PC-9 (cell line): Measurements from ENCODE around the gene ARID5B. TPM values are rescaled to one million over a fixed set of nuclear protein-coding genes. Genes with fewer than 3 reads are reported as not detected.

Source experiments
- BruUV-seq: library from RNA; stranded (reverse); fragments of 400-500 nt; replicated peaks from 2 replicates; lab custom pipeline; 2021; lab: Mats Ljungman, UMichigan
- CTCF ChIA-PET: fragments of 300-600 bp; sonication (Branson Sonifier 250); formaldehyde crosslinking; loops from one replicate; lab custom pipeline; 2022; ENCODE audit warnings: antibody characterized with exemption; lab: Charles Lee
- POLR2A ChIA-PET: fragments of 300-600 bp; sonication (Branson Sonifier 250); formaldehyde crosslinking; loops from one replicate; lab custom pipeline; 2022; ENCODE audit warnings: antibody characterized with exemption; ENCODE audit not compliant: unreplicated experiment; lab: Charles Lee
- DNase-seq, 2 experiments: peaks; one replicate each; pipeline versions ENCODE4 v3.0.0 to v3.0.0-alpha.2; 2015 to 2022; ENCODE audit warnings: mixed read lengths in 1 of 2
- H2AFZ ChIP-seq: fragments of 200-600 bp; sonication (generic); 2 replicates; pipeline ENCODE4 v1.8.1; 2017; ENCODE audit warnings: antibody characterized with exemption
- H3F3A ChIP-seq: fragments of 200-600 bp; sonication (generic); 2 replicates; pipeline ENCODE4 v1.8.1; 2017; ENCODE audit warnings: antibody characterized with exemption, mild to moderate bottlenecking, low read depth; ENCODE audit not compliant: insufficient read depth
- H3K27ac ChIP-seq: fragments of 200-600 bp; sonication (generic); 2 replicates; pipeline ENCODE4 v1.6.1; 2016; ENCODE audit warnings: mixed run types
- H3K27me3 ChIP-seq: fragments of 200-600 bp; sonication (generic); 2 replicates; pipeline ENCODE4 v1.6.1; 2016; ENCODE audit warnings: low read depth, mixed run types; ENCODE audit not compliant: insufficient read depth
- H3K36me3 ChIP-seq: fragments of 200-600 bp; sonication (generic); 2 replicates; pipeline ENCODE4 v1.6.1; 2016; ENCODE audit warnings: low read depth, mixed run types
- H3K4me1 ChIP-seq: fragments of 200-600 bp; sonication (generic); replicated peaks from 2 replicates; pipeline ENCODE4 v1.6.1; 2016; ENCODE audit warnings: mixed run types; ENCODE audit not compliant: insufficient read depth
- H3K4me2 ChIP-seq: fragments of 200-600 bp; sonication (generic); 2 replicates; pipeline ENCODE4 v1.6.1; 2017; ENCODE audit warnings: mixed run types
- H3K4me3 ChIP-seq: fragments of 200-600 bp; sonication (generic); 2 replicates; pipeline ENCODE4 v1.6.1; 2016; ENCODE audit warnings: mixed run types
- H3K79me2 ChIP-seq: fragments of 200-600 bp; sonication (generic); 2 replicates; pipeline ENCODE4 v1.6.1; 2017; ENCODE audit warnings: low read depth, mixed run types
- H3K9me2 ChIP-seq: fragments of 200-600 bp; sonication (generic); 2 replicates; pipeline ENCODE4 v1.8.1; 2017; ENCODE audit warnings: mild to moderate bottlenecking; ENCODE audit not compliant: insufficient read depth
- H3K9me3 ChIP-seq: fragments of 200-600 bp; sonication (generic); 2 replicates; pipeline ENCODE4 v1.8.1; 2016; ENCODE audit warnings: low read depth; ENCODE audit not compliant: insufficient read depth
- H4K20me1 ChIP-seq: fragments of 200-600 bp; sonication (generic); 2 replicates; pipeline ENCODE4 v1.8.1; 2017; ENCODE audit not compliant: insufficient read depth
- EZH2 ChIP-seq: fragments of 200-600 bp; sonication (generic); IDR thresholded peaks from 2 replicates; pipeline ENCODE4 v1.8.0; 2017; ENCODE audit warnings: antibody characterized with exemption, low read depth
- intact Hi-C: fragments of 100-400 bp; cut with micrococcal nuclease; formaldehyde crosslinking; loops from one replicate; pipeline ENCODE4 v1.10.0; 2022; ENCODE audit not compliant: unreplicated experiment
- total RNA-seq: library from RNA; stranded (reverse); gene quantifications from 2 replicates; pipeline ENCODE4 v1.2.3, GENCODE V29; 2021
- TF ChIP-seq, protein P1 (sequence below): fragments of 200-600 bp; sonication (generic); conservative IDR thresholded peaks from 2 replicates; pipeline ENCODE4 v1.6.1; 2017; ENCODE audit warnings: mixed run types, antibody characterized with exemption, mild to moderate bottlenecking, moderate library complexity

ARID5B gene
- total RNA-seq, 1 experiment from 2014 or later, result 7.4 TPM

- H3F3A ChIP-seq, result no peaks in the 10 kb centered on the region
- POLR2A ChIA-PET, result no interaction called here
- no TSS peak for BruUV-seq
- TF ChIP-seq, protein P1, sequence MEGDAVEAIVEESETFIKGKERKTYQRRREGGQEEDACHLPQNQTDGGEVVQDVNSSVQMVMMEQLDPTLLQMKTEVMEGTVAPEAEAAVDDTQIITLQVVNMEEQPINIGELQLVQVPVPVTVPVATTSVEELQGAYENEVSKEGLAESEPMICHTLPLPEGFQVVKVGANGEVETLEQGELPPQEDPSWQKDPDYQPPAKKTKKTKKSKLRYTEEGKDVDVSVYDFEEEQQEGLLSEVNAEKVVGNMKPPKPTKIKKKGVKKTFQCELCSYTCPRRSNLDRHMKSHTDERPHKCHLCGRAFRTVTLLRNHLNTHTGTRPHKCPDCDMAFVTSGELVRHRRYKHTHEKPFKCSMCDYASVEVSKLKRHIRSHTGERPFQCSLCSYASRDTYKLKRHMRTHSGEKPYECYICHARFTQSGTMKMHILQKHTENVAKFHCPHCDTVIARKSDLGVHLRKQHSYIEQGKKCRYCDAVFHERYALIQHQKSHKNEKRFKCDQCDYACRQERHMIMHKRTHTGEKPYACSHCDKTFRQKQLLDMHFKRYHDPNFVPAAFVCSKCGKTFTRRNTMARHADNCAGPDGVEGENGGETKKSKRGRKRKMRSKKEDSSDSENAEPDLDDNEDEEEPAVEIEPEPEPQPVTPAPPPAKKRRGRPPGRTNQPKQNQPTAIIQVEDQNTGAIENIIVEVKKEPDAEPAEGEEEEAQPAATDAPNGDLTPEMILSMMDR, result no peak
- TF ChIP-seq EZH2, result no peak
- intact Hi-C loops, result no loop called here
- no peak overlapping the region for H3K4me3 ChIP-seq
- no peaks in the 10 kb centered on the region for H3K36me3 ChIP-seq
- no peak overlapping the region for H3K4me2 ChIP-seq
- no peaks in the 10 kb centered on the region for H3K27me3 ChIP-seq
- H4K20me1 ChIP-seq, result no peaks in the 10 kb centered on the region
- H3K9me2 ChIP-seq, result no peaks in the 10 kb centered on the region
- peaks cover 6% of the 10 kb centered on the region for H3K4me1 ChIP-seq
- no peak for DNase-seq
- no peak overlapping the region for H3K27ac ChIP-seq
- H3K9me3 ChIP-seq, result no peaks in the 10 kb centered on the region; the same call in 1 of the 2 replicates
- CTCF ChIA-PET, result no interaction called here
- no peak overlapping the region for H2AFZ ChIP-seq
- no peaks in the 10 kb centered on the region for H3K79me2 ChIP-seq
Measured at GRCh38 chr10:61990761-61991135, 89.2 kb downstream of the ARID5B start.

DNA sequence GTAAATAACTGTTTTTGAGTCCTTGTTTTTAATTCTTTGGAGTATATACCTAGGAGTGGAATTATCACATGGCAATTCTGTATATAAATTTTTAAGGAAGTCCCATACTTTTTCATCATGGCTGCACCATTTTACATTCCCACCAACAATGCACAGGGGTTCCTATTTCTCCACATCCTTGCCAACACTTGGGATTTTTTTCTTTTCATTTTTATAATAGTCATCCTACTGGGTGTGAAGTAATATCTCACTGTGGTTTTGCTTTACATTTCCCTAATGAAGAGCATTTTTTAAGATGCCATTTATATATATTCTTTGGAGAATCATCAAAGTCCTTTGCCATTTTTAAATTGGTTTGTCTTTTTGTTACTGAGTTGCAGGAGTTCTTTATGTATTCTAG lies 89.7 kb downstream of the ARID5B start:
- DNase-seq, result no peak
- ChIA-PET POLR2A (no interaction called here), CTCF (no interaction called here)
- TF ChIP-seq, protein P1, result no peak
- TF ChIP-seq EZH2, result no peak
- Histone ChIP-seq H3K4me3 (no peak overlapping the region), H3F3A (no peaks in the 10 kb centered on the region), H3K9me3 (no peaks in the 10 kb centered on the region; the same call in 1 of the 2 replicates), H3K79me2 (no peaks in the 10 kb centered on the region), H4K20me1 (no peaks in the 10 kb centered on the region), H3K27ac (no peak overlapping the region), H3K9me2 (no peaks in the 10 kb centered on the region), H3K36me3 (no peaks in the 10 kb centered on the region), H3K27me3 (no peaks in the 10 kb centered on the region), H3K4me1 (peaks cover 6% of the 10 kb centered on the region), H2AFZ (no peak overlapping the region), H3K4me2 (no peak overlapping the region)
- intact Hi-C loops, result no loop called here
- no TSS peak for BruUV-seq

DNA sequence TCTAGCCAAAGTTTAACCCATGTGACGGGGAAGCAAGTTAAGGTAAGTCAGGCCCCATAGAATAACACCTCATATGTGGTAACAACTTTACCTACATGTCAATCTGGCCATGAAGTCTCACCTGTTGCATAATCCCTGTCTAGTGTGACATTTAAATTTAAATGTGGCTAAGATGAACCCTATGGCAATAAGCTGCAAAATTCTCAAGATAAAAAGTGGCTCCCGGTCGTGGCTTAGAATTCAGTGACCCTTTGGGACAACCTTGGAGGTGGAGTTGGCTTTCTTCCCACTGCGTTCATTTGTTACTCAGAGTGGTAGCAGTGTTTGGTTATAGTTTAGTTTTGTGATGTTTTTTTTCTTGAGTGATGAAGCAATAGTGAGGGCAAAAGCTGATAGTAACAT lies 90.6 kb downstream of the ARID5B start:
- TF ChIP-seq, protein P1, result no peak
- no peak for TF ChIP-seq EZH2
- H3K4me3 ChIP-seq, result no peak overlapping the region
- no peaks in the 10 kb centered on the region for H3K27me3 ChIP-seq
- no peak overlapping the region for H2AFZ ChIP-seq
- no peak overlapping the region for H3K4me2 ChIP-seq
- H3K9me3 ChIP-seq, result no peaks in the 10 kb centered on the region; the same call in 1 of the 2 replicates
- ChIA-PET CTCF (no interaction called here), POLR2A (no interaction called here)
- no peaks in the 10 kb centered on the region for H4K20me1 ChIP-seq
- H3K4me1 ChIP-seq, result peaks cover 6% of the 10 kb centered on the region
- H3K27ac ChIP-seq, result no peak overlapping the region
- no peaks in the 10 kb centered on the region for H3F3A ChIP-seq
- no peak for DNase-seq
- no peaks in the 10 kb centered on the region for H3K79me2 ChIP-seq
- H3K36me3 ChIP-seq, result no peaks in the 10 kb centered on the region
- no peaks in the 10 kb centered on the region for H3K9me2 ChIP-seq
- intact Hi-C loops, result no loop called here
- no TSS peak for BruUV-seq
